Right cardiac atrium (tissue), 5 donors: ENCODE measurements around the gene MAP1LC3C. TPM values are rescaled to one million over a fixed set of nuclear protein-coding genes. Genes with fewer than 3 reads are reported as not detected.
"Not testable (repeated sequence)": the region's sequence is repeated elsewhere in the genome, so short reads cannot be mapped to it uniquely, and the experiment has no call there.

Experiments
- ATAC-seq, 2 donors: fragments of 200-7000 bp; cut with Tn5 transposase; one replicate each; pipeline versions ENCODE4 v1.8.0 to v1.9.1; 2020; ENCODE audit warnings: moderate library complexity in 2 of 2, mild to moderate bottlenecking in 1 of 2
- DNase-seq, 3 donors: peaks; one replicate each; pipeline ENCODE4 v3.0.0-alpha.2; 2020
- H3K27ac ChIP-seq: one replicate; pipeline ENCODE4 v1.5.1; 2013; ENCODE audit warnings: mild to moderate bottlenecking, low read length, control low read depth, moderate library complexity
- H3K27me3 ChIP-seq: one replicate; pipeline ENCODE4 v1.6.1; 2013; ENCODE audit not compliant: control insufficient read depth, insufficient read depth
- H3K4me1 ChIP-seq: one replicate; pipeline ENCODE4 v1.6.1; 2013; ENCODE audit warnings: low read length; ENCODE audit not compliant: control insufficient read depth, insufficient read depth
- H3K4me3 ChIP-seq: one replicate; pipeline ENCODE4 v1.5.1; 2013; ENCODE audit warnings: low read length, control low read depth
- H3K9me3 ChIP-seq: one replicate; pipeline ENCODE4 v1.6.1; 2013; ENCODE audit warnings: low read length; ENCODE audit not compliant: control insufficient read depth
- WGBS: extraction: QIAGEN DNeasy Blood & Tissue Kit; methylation state at CpG from one replicate; pipeline ENCODE4 v1.1.7; 2013; 5-methylcytosine and 5-hydroxymethylcytosine counted together
- intact Hi-C, 4 donors: fragments of 100-400 bp; cut with DNase I; formaldehyde crosslinking; loops; one replicate each; pipeline versions ENCODE4 v1.11.0 to v1.14.0; 2022 to 2023
- polyA plus RNA-seq: library from polyadenylated mRNA; stranded (reverse); fragments of 200-250 nt; gene quantifications from one replicate; pipeline ENCODE4 v1.2.3, GENCODE V29; 2013
- total RNA-seq, 4 donors: library from RNA; stranded (reverse); fragmentation: NEBNext Ultra II Directional; extraction: Animal tissue kit (Norgen Biotek cat#: 25700); gene quantifications; one replicate each; pipeline ENCODE4 v1.2.1, GENCODE V29; 2021
- donor health status: healthy with polysubstance abuse.
- donor health status: DM: no; HTN: yes; CAD: no.
- donor health status: DM: no; HTN: no; CAD: no.
- donor health status: DM: no; HTN: yes; CAD: no; lungs with severe emphysema.
- donor health status: DM: yes; HTN: yes; CAD: no.

MAP1LC3C gene
- total and polyA plus RNA-seq, 5 donors = 0.25 to 0.40 (median 0.37) TPM; not detected in 2

DNA sequence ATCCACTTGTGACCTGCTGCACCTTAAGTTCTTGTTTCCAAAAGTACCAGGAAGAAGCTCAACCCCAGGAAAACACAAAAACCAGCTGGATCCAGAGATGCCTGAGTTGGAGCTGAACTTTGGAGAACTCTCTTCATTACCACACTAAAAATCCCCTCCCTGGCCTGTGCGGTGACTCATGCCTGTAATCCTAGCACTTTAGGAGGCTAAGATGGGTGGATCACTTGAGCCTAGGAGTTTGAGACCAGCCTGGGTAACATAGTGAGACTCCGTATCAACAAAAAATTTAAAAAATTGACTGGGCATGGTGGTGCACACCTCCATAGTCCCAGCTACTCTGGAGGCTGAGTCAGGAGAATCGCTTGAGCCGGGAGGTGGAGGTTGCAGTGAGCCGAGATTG is 6.2 kb downstream of the MAP1LC3C start:
- Histone ChIP-seq H3K27ac (no peak overlapping the region), H3K4me3 (no peak overlapping the region), H3K27me3 (no peaks in the 10 kb centered on the region), H3K4me1 (no peaks in the 10 kb centered on the region), H3K9me3 (no peaks in the 10 kb centered on the region)
- intact Hi-C loops = no loop called here
- WGBS = 86% methylated on average over 5 of the region's 5 CpGs
- DNase-seq = no peak
- ATAC-seq = no peak

DNA sequence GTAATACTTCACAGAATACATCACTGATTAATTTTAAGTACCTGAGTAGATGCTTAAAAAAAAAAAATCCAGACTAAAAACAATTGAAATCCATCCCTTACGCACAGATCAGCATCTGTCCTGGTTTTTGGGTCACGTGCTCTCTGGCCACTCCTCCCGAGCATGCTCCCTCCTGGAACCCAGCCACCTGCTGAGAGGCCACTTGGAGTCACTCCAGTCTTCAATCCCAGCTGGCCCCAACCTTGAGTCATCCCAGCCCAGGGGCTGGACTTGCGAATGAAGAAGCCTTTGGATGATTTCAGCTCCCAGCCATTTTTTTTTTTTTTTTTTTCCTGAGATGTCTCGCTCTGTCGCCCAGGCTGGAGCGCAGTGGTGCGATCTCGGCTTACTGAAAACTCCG is 8.9 kb downstream of the MAP1LC3C start:
- DNase-seq (peak; percentile 59 to 77 (median 76)), ATAC-seq (peak; percentile 45 to 75)
- intact Hi-C loops = no loop called here
- WGBS = 48% methylated on average over 10 of the region's 10 CpGs
- Histone ChIP-seq H3K4me3 (no peak overlapping the region), H3K27me3 (no peaks in the 10 kb centered on the region), H3K27ac (no peak overlapping the region), H3K9me3 (no peaks in the 10 kb centered on the region), H3K4me1 (no peaks in the 10 kb centered on the region)

DNA sequence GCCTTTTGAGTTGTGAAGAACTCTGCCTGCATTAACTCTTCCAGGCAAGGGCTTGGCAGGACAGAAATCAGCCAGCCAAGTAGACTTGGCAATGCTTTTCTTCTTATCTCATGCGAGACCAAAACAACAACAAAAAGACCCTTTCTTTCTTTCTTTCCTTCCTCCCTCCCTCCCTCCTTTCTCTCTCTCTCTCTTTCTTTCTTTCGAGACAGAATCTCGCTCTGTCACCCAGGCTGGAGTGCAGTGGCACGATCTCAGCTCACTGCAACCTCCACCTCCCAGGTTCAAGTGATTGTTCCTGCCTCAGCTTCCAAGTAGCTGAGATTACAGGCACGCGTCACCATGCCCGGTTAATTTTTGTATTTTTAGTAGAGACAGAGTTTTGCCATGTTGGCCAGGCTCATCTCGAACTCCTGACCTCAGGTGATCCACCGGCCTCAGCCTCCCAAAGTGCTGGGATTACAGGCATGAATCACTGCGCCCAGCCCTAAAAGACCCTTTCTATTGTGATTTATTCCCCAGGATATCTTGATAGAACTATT is 10.4 kb downstream of the MAP1LC3C start:
- intact Hi-C loops, H3K4me1 ChIP-seq: not testable (repeated sequence)
- WGBS = 43% methylated on average over 10 of the region's 10 CpGs

DNA sequence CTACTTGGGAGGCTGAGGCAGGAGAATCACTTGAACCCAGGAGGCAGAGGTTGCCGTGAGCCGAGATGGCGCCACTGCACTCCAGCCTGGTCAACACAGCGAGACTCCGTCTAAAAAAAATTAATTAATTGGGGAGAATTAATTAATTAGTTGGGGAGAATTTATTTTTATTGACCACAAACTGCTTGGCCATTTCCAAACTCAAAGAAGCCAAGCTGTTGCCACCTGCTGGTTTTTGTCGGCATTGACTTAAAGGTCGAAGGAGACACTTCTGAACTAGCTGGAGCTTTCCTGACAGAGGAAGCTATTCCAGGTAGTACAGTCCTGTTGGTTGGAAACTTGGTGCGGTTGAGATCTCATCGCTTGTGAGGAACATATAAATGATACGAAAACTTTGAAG is 13.1 kb downstream of the MAP1LC3C start:
- Histone ChIP-seq H3K27ac (no peak overlapping the region), H3K27me3 (no peaks in the 10 kb centered on the region), H3K4me3 (no peak overlapping the region), H3K4me1 (no peaks in the 10 kb centered on the region), H3K9me3 (no peaks in the 10 kb centered on the region)
- WGBS = 76% methylated on average over 10 of the region's 10 CpGs
- intact Hi-C loops = no loop called here
- DNase-seq (no peak), ATAC-seq (no peak)

More for the DNA sequence above, 10.4 kb downstream of the MAP1LC3C start:
- not testable (repeated sequence) for ATAC-seq, H3K27ac ChIP-seq, H3K27me3 ChIP-seq, H3K9me3 ChIP-seq, DNase-seq, H3K4me3 ChIP-seq

DNA sequence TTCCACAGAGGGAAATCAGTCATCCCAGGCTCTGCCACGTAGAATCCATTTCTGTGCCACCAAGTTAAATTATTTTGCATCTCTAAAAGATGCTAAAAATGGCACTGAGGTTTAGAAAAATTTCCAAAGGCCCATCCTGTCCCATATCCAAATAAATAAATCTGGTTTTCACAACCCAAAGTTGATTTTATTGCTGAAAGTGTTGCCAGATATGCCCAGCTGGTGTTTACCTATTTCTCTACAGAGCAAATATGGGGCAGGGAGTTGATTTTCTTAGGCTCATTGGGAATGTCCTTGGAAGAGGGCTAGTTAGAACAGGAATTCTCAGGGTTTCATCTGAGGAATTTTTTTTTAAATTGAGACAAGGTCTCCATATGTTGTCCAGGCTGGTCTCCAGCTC is 19.0 kb downstream of the MAP1LC3C start:
- ATAC-seq (no peak), DNase-seq (no peak)
- Histone ChIP-seq H3K27ac (no peak overlapping the region), H3K27me3 (no peaks in the 10 kb centered on the region), H3K4me3 (no peak overlapping the region), H3K4me1 (no peaks in the 10 kb centered on the region), H3K9me3 (no peaks in the 10 kb centered on the region)
- intact Hi-C loops = no loop called here
- WGBS = 77% methylated on average over 1 of the region's 1 CpG

DNA sequence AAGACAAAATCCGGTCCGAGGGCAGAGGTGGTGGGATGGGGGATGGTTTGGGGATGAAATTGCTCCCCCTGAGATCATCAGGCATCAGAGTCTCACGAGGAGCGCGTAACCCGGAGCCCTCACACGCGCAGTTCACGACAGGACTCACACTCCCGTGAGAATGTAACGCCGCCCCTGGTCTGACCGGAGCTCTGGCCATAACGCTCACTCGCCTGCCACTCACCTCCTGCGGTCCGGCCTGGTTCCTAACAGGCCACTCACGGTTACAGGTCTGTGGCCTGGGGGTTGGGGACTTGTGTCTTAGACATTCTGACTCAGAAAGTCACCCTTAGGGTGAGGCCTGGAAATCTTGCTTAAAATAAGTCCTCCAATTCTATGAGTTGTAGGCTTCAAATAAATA is 19.8 kb downstream of the MAP1LC3C start:
- Histone ChIP-seq H3K27ac (no peak overlapping the region), H3K9me3 (no peaks in the 10 kb centered on the region), H3K27me3 (no peaks in the 10 kb centered on the region), H3K4me1 (no peaks in the 10 kb centered on the region), H3K4me3 (no peak overlapping the region)
- intact Hi-C loops = no loop called here
- no peak for ATAC-seq
- DNase-seq = no peak
- 91% methylated on average over 18 of the region's 18 CpGs for WGBS

DNA sequence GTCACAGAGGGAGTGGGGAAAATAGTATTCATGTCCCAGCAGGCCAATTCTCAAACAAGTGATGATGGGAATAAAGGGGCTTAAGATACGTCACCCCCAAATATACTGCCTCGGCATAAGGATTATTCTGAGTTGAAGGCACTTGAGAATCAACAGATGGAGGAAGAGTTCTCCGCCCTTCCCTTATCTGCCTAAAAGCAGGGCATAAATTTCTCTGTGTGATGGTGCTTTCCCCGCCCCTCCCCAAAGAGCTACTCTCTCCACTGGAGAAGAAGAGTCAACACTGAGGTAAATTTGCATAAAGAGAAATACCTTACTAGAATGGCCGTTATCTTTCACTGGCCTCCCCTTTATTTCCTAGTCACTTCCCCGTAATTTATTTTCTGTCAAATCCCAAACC is 22.7 kb downstream of the MAP1LC3C start:
- Histone ChIP-seq H3K9me3 (no peaks in the 10 kb centered on the region), H3K27ac (no peak overlapping the region), H3K4me3 (no peak overlapping the region), H3K27me3 (no peaks in the 10 kb centered on the region), H3K4me1 (no peaks in the 10 kb centered on the region)
- ATAC-seq (no peak), DNase-seq (no peak)
- 71% methylated on average over 6 of the region's 6 CpGs for WGBS
- intact Hi-C loops = no loop called here

DNA sequence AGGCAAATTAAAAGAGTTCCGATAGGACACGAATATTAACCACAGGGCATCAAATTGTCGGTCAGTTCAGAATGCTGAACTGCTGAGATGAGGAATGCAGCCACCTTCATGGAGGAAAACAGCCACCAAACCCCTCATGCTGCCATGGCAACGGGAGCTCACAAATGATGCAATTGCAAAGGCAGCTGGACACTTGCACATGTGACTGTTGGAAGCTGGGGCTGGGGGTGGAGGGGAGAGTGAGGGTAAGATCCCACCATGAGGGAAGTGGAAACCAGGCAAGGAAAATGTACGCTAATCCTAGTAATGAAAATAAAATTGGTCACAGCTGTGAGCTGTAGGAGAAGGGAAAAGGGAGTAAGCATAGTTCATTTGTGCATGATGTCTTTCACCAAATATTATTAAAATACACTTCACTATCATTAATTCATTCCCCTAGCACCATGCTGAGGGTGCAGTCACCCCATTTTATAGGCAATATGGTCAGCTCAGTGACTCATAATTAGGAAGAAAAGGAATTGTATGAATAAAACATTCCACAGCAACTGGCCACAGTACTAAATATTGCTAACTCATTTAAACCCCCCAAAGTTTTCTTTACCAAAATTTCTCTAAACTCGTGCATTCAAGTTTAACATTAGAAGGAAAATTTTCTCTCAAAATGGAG is 26.1 kb downstream of the MAP1LC3C start:
- ATAC-seq (no peak), DNase-seq (no peak)
- H3K27ac ChIP-seq = no peak overlapping the region
- intact Hi-C loops = no loop called here
- H3K9me3 ChIP-seq = no peaks in the 10 kb centered on the region
- H3K4me1 ChIP-seq = no peaks in the 10 kb centered on the region
- H3K4me3 ChIP-seq = no peak overlapping the region
- WGBS = 48% methylated on average over 6 of the region's 6 CpGs
- no peaks in the 10 kb centered on the region for H3K27me3 ChIP-seq

DNA sequence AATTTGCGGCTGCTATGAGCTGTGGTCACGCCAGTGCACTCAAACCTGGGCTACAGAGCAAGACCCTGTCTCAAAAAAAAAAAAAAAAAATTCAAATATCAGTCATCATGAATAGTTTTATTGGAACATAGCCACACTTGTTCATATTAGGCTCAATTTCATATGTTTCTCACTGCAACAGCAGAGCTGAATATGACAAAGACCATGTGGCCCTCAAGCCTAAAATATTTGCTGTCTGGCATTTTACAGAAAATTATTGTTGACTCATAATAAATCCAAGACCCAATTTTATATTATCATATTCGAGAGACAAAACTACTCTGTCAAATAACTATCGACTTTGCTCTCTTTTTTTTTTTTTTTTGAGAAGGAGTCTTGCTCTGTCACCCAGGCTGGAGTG is 30.3 kb downstream of the MAP1LC3C start:
- H3K27me3 ChIP-seq = no peaks in the 10 kb centered on the region

DNA sequence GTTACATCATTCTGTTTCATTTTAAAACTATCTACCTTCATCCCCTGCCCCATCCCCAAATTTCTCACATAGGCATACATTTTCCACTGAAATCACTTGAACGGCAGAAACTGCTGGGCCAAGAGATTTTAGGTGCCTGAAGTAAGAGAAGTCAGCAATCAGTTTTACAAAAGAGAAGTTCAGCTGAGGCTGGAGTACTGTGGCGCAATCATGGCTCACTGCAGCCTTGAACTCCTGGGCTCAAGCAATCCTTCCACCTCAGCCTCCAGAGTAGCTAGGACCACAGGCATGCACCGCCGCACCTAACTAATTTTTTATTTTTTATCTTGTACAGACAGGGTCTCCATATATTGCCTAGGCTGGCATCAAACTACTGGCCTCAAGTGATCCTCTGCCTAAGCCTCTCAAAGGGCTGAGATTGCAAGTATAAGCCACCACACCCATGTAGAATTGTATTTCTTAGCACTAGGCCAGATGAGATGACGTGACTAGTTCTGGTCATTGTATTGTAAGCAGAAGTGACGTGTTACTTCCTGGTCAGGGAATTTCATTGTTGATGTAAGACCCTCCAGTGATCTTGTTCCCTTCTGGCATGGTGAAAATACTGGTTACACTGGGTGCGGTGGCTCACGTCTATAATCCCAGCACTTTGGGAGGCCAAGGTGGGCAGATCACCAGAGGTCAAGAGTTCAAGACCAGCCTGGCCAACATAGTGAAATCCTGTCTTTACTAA is 34.2 kb downstream of the MAP1LC3C start:
- peak in 2 of 3 donors; percentile 28 to 61 for DNase-seq
- Histone ChIP-seq H3K9me3 (no peaks in the 10 kb centered on the region), H3K4me3 (no peak overlapping the region), H3K27me3 (no peaks in the 10 kb centered on the region), H3K4me1 (no peaks in the 10 kb centered on the region), H3K27ac (no peak overlapping the region)
- WGBS = 68% methylated on average over 8 of the region's 8 CpGs
- intact Hi-C loops = no loop called here
- ATAC-seq = peak; percentile 73 to 98

More for the DNA sequence above, 30.3 kb downstream of the MAP1LC3C start:
- intact Hi-C loops = no loop called here
- WGBS = 41% methylated on average over 4 of the region's 4 CpGs
- Histone ChIP-seq H3K9me3 (no peaks in the 10 kb centered on the region), H3K4me1 (no peaks in the 10 kb centered on the region), H3K4me3 (no peak overlapping the region), H3K27ac (no peak overlapping the region)
- ATAC-seq = no peak
- DNase-seq = no peak

DNA sequence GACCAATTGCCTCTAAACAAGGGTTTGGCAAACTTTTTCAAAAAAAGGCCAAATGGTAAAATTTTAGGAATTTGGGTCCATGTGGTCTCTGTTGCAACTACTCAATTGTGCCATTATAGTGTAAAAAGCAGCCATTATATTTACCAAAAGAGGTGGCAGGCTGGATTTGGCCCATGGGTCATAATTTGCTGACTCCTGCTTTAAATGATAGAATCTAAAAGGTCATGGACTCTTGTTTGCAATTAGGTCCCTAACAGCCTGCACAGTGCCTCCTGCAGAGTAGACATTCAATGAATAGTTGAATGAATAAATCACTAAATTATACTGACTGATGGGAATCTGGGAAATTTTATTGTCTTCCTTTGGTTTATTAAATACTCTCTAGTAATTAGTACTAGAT is 35.2 kb downstream of the MAP1LC3C start:
- ATAC-seq = no peak
- intact Hi-C loops = no loop called here
- Histone ChIP-seq H3K4me1 (no peaks in the 10 kb centered on the region), H3K27me3 (no peaks in the 10 kb centered on the region), H3K27ac (no peak overlapping the region), H3K4me3 (no peak overlapping the region), H3K9me3 (no peaks in the 10 kb centered on the region)
- no peak for DNase-seq
